22Rv1 (cell line): Measurements from ENCODE around the gene ITPR1.

ENCODE experiments used
- CTCF ChIP-seq: fragments of 450-650 bp; IDR thresholded peaks from 2 replicates; pipeline ENCODE4 v1.5.1; 2017; ENCODE audit warnings: mild to moderate bottlenecking
- ZFX ChIP-seq: fragments of 450-650 bp; IDR thresholded peaks from 2 replicates; pipeline ENCODE4 v1.6.1; 2017; ENCODE audit warnings: antibody characterized with exemption, borderline replicate concordance

GRCh38 chr3:4687596-4687995 is 194.4 kb downstream of the ITPR1 start:
- TF ChIP-seq CTCF (no peak), ZFX (no peak)
